GM21381 (cell line): Measurements from ENCODE around the gene ATAD1.

Source experiments
- ATAC-seq: cut with Tn5 transposase; IDR thresholded peaks from one replicate; pipeline ENCODE4 v1.9.1; 2021; ENCODE audit warnings: mild to moderate bottlenecking, moderate library complexity; ENCODE audit not compliant: unreplicated experiment

ATAD1 gene

DNA sequence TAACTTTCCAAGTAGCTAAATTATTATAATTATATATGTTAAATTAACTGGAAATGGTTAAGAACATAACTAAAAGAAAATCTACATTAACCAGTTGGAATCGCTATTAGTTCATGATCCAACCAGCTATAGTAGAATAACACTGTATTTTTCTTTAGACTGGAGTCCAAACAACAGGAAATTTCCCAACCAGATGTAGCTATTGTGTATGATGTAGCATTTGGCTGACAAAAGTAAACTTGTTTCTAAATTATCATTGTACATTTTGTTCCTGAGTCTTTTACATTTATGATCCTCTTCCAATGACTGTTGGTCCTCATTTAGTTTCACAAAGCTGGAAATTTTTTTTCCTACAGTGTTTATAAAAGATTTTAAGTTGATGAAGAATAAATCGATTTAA lies 96.2 kb downstream of the ATAD1 start:
- no peak for ATAC-seq

DNA sequence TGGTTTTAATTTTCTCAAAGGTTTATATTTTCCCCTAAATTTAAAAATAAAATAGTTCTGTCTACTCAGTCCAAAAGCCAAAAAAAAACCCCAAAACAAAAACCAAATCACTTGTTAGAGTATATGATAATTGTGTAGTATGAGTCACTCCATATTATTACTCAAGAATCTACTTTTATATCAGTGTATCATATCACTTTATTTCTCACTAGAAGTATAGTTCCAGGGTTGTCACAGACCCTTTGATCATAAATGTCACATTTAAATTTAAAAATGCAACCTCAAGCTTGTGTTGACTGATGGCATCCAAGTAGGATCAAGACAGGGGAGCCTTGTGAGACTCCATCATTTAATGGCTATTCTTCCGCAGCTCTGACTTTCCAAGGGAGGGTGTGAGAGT lies 97.4 kb downstream of the ATAD1 start:
- no peak for ATAC-seq

DNA sequence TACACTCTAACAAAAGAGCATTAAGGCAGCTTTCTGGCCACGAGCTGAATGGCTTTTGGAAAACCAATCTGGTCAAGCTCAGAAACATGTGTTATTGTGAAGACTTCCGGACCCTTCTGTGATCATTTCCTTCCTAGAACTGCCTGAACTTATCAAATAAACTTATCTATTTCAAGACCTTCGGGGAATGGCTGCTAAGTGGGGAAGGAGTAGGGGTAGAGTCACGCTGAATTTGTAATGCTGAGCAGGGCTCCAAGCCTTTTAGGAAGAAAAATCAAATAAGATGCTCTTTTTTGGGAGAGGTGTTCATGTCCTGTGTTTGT lies 101.7 kb downstream of the ATAD1 start:
- ATAC-seq = no peak

DNA sequence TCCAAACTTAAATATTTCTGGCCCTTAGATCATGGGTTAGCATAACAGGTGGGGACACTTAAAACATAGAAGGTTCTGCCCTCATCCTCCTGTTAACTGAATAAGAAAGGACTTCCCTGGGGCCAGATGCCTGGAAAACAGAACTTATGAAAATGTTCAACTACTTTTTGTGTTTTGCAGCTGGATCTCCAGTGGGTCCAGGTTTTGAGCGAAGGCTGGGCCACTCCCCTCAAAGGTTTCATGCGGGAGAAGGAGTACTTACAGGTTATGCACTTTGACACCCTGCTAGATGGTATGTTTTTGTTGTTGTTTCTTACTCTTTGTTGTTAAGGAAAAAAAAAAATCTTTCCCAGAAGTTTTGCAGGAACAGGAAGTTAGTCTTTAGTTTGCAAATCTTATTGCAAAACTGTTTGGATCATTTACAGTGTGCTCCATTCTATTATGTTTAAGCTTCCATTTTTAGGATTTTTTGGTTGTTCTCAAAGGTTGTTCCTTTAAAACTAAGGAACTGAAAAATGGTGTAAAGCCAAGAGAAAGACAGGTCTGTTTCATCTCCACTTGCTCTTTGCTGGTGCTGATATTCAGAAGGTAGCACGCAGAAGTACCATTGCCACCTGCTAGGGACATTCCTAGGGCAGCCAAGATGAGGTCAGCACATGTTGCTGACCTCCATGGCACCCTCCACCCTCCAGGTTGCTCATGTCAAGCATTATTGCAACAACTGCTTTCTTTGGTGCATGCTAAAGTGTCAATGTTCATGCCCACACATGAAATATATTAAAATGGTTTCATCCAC lies 102.3 kb downstream of the ATAD1 start:
- ATAC-seq = no peak

DNA sequence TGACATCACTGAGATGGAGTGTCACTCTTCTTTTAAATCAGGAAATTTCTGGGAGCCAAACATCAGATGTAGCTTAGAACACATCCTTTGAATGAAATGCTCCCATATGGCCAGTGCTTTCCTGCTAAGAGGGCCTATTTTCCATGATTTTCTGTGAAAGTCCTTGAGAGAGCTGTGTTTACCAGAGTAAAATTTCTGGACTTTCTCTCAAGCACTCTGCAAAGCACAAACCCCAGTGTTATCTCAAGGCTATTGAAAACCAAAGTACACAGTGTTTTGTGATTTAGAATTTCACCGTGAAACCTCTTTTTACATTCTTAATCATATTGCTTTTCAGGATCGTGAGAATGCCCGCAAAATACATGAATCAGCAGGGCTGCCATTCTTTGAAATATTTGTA lies 104.3 kb downstream of the ATAD1 start:
- no peak for ATAC-seq

DNA sequence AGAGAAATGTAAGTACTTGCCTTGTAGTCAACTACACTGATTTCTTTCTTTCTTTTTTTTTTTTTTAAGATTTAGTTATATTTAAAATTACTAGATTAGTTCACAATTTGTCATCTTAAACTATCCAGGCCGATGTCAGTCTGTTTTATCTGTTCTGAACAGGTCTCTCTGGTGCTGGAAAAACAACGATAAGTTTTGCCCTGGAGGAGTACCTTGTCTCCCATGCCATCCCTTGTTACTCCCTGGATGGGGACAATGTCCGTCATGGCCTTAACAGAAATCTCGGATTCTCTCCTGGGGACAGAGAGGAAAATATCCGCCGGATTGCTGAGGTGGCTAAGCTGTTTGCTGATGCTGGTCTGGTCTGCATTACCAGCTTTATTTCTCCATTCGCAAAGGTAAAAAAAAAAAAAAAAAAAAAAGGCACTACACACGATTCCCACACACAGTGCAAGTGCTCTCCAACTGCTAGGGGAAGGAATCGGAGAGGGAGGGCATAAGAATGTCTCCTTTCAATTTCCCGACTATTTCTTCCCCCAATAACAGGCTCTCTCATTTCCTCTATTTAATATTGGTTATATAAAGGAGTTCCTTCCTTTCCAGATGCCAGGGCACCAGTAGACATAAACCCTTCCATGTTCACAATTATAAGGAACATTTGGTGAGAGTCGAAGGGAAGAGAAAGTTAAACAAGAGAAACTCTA lies 105.0 kb downstream of the ATAD1 start:
- no peak for ATAC-seq

DNA sequence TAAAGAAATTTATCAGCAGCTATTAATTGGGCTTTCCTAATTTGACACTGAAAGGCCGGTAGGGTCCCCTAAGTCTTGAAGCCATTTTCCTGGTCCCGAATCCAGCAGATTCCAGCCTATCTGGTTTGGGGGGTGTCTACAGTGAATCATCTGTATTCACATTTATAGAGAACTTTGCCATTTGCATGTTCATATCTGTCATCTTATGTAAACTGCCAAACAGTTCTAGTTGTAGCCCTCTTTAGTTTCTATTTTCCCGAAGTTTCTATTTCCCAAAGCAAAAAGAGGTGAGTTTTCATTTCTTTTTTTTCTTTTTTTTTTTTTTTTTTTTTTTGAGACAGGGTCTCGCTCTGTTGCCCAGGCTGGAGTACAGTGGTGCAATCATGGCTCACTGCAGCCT lies 110.8 kb downstream of the ATAD1 start:
- ATAC-seq = no peak

DNA sequence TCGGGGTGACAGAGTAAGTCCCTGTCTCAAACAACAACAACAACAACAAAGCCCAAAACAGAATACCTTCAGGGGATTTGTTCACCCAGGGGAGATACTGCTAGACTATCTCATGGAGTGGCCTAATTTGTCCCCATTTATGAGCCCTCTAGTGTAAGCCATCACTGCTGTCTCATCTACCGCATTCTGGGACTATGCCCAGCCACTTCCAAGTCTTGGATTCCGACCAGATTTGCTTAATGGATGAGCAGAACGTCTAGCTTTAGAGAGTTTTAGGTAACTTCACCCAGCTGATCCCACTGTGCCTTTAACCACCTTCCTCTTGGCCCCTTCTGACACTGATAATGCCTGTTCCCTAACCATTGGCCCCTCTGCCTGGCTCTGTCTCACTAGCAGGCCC lies 111.3 kb downstream of the ATAD1 start:
- ATAC-seq = no peak

DNA sequence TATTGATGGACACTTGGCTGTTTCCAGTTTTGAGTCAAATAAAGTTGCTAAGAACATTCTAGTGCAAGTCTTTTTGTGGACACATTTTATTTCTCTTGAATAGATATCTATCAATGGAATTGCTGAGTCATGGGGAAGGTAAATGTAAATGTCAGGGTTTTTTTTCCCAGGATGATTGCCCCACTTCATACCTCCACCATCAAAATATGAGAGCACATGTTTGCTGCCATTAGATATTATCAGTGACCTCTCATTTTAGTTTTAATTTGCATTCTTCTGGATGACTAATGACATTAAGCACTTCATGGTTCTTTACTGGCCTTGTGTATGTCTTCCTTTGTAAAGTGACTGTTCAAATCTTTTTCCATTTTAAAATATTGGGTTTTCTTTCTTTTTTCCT lies 112.7 kb downstream of the ATAD1 start:
- ATAC-seq = no peak

DNA sequence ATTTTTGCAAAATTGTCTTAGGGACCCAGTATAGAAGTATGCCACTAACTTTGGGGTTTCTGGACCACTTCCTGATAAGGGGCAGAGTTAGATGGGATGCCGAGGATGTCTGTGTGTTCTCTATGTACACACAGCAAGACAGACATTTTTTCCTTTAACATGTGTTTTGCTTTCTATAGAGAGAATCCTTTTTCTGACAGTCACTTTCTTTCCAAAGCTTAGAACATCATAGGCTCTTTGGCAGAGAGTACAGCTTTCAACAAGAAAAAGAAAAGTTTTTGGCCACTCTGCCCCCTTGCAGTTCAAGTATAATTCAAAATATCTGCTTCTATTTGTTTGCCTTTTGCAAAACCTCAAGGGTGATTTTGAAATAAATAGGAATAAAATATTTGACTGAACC lies 114.3 kb downstream of the ATAD1 start:
- no peak for ATAC-seq

DNA sequence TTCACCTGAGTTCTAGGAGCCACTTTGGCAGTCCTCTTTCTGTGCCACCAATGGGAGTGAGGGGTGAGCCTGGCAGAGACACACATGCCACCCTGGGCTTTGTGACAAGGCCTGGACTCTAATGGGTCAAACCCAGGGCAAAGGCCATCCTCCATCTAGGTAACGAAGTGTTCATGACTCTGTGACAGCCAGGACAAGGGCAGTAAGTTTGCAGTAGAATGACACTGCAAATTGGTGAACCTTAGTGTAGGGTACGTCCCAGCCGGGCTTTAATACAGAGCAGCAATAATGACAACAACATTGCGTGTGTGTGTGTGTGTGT lies 115.1 kb downstream of the ATAD1 start:
- ATAC-seq = no peak

DNA sequence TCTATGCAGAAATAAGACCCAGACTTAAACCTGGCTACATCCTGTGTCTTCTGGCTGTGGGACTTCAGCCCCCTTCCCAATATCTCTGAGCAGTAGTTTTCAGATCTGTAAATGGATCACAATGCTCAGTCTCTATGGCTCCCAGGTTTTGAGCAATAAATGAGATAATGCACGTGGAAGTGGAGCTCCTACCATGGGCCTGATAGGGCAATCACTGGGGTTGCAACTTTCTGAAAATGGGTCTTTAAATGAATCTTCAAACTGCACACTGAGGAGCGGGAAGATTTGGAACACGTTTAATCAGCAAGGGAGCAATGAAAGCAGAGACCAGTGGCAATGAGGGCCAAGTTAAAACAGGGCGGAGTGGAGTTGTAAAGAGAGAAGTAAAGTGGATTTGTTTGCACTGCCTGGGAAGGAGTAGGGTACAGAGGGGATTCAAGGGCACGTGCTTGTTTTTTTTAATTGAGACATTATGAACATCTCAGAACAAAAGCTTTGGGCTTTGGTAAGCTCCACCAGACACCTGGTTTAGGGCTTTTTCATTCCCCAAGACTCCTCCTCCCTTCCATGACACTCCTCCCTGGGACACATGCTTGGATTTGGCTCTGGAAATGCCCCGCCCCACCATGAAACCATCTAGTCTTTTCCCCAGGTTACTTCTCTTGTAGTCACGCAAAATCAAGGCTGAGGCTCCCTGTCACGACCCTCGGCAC lies 115.6 kb downstream of the ATAD1 start:
- no peak for ATAC-seq
